Stimulated activated CD8-positive, alpha-beta memory T cell treated with anti-CD3 and anti-CD28 coated beads, Interleukin-4, amount 100 ng/mL, for 4 hours (primary cell): ENCODE data around the gene TCF3.

Experiments used
- DNase-seq, 2 donors: peaks; one replicate each; pipeline ENCODE4 v3.0.0-alpha.2; 2020; ENCODE audit warnings: low read depth in 2 of 2, low spot score in 1 of 2

TCF3 gene

DNA sequence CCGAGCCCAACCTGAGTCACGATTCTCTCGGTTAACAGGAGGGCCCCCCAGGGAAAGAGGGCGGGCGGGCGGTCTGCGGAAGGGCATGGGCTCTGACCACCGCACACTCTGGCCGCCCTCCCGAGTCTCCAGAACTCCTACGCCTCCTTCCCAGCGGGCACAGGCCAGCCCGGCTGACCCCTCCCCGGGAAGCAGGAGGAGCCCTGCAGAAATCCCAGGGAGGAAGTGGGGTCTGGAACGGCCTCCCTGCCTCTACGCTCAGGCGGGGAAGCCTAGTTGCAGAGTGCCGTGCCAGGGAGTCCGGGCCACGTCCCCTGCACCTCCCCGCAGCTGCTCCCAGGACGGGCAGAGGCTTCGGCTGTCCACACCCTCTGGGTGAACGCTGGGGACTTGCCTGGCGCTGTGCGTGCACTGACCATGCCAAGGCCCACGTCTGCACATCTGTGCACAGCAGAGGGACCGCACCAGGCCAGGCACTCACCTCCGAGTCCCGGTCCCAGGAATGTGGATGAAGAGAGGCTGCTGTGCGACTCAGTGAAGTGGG lies 20.8 kb downstream of the TCF3 start:
- DNase-seq = no peak

DNA sequence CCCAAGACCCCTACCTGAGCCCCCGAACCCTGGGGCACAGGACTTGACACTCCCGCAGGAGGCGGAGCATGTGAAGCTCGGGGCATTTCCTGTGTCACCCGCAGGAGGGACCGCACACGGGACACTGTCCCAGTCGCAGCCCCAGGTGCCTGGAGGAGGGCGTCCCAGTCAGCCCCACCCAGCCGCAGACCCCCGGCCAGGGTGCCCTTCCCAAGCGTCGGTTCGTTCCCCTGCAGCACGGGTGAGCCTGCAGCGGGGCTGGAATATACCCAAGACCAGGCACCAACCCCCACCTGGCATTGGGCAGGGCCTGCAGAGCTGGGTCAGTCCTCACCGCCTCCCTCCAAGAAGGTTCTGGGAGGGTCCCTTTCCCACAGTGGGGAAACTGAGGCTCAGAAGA lies 21.6 kb downstream of the TCF3 start:
- no peak for DNase-seq

DNA sequence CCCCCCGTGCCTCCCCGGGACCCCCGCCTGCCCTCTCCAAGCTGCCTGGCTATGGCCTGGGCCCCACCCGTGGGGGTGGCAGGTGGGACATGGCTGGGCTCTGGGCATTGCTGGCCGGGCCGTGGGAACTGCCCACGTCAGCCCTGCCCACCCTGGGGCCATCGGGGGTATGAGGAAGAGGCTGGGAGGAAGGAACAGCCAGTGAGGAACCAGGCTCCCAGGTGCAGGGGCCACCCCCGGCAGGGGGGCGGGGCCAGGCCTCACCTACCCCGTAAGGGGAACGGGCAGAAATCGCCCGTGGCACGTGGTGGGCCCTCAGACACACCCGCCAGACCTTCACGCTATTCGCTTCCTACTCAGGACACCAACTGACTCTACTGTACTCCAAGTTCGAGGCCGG lies 22.4 kb downstream of the TCF3 start:
- no peak for DNase-seq

DNA sequence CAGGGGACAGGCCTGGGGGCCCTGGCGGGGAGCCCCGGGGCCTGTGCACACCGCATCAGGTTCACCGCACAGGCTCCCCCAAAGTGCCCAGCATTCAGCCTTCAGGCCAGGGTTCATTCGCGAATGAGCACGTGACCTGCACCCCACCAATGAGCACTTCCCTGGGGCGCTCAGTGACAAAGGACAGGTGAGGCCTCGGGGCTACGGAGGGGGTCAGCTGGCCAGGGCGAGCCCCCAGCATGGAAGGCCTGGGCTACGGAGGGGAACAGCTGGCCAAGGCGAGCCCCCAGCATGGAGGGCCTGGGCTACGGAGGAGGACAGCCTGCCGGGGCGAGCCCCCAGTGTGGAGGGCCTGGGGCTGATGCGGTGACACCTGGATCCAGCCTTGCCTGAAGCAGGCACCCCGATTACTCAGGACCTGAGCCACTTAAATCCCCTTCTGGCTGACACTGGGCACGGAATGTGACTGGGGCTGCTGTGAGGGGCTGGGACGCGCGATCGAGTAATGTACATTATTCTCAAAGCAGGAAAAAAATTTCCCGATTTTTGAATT lies 23.1 kb downstream of the TCF3 start:
- DNase-seq = no peak

DNA sequence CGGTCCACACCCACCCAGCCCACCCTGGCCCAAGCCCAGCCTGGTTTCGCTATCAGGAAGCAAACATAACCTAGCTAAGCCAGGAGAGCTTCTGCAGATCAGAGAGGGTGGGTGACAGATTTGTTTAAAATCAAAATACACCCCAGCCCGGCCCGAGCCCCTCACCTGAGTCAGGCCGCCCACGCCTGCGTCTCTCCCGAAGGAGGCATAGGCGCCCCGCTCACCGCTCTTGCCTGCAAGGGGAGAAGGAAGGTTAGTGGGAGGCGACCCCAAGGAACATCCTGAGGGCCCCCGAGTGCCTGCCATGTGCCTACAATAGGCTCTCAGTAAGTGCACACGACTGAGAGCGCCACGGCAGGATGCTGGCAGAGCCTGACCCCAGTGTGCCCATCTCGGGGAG lies 25.2 kb downstream of the TCF3 start:
- no peak for DNase-seq

DNA sequence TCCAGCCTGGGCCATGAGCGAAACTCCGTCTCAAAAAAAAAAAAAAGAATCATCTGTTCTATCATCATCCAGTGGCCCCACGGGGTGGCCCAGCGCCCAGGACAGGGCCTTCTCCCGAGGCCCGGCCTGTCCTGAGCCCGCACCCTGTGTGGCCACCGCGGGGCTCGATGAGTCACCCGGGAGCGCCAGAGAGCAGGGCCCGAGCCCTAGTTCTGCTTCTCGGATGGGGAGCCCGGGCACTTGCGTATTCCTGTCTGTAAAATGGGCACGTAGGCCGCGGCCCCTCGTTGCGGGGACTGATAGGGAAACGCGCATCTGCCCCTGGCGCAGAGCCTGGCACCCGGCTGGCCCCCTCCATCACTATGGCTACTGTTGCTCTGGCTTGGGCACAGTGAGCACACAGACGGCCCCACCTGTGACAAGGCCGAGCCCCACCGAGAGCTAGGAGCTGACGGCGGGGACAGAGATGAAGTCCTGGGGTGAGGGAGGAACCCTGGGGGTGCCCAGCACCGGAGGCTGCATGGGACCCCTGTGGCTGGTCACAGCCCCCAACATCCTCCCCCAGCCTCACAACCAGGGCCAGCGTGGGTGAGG lies 25.9 kb downstream of the TCF3 start:
- DNase-seq = no peak

DNA sequence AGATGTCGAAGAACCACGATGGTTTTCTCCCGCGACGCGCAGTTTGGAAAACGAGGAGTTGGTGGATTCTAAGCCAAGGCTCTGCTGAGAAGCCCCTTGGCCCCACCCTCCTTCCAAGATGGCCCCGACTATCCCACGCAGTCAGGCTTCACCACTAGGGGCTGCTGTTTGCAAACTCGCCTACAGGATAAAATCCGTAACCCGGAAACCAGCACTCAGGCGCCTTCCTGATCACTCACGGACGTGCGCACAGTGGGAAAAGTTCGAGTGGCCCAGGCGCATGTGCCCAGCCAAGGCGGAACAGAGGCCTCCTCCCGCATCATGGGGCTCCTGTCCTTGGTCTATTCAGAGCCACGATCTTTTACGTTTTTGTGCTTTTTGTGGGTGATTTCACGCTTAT lies 28.0 kb downstream of the TCF3 start:
- DNase-seq = peak in 1 of 2 donors; percentile 11

DNA sequence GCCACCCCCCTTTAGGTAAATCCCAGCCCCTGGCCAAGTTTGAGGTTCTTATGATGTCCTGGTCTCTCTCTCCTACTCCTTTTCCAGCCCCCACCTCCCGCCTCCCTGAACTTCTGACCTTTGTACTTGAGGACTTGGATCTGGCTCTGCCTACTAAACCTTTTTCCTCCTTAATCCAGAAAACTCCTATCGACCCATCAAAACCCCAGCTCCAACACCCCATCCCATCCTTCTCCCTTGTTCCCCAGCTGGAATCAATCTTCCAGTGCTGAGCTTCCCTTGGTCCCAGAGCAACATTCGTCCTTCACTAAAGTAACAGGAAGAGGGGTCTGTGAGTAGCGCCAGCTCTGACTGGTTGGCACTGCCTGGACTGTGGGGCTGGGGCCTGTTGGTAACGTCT lies 29.9 kb downstream of the TCF3 start:
- no peak for DNase-seq

DNA sequence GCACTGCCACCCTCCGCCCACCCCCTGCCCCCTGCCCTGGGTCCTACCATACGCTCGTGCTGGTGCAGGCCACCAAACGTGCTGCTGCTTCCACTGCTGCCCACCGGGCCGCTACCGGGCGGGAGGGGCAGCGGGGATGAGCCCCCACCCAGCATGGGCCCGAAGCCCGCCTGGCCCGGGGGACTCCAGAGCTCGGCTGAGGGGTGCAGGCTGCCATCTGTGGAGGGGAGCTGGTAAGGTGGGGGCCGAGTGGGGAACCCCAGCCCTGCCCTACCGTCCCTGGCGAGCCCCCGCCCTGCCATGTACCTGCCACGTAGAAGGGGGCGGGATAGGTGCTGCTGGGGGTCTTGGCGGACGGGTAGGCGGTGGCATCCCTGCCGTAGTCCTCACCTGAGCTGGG lies 30.4 kb downstream of the TCF3 start:
- DNase-seq = no peak

DNA sequence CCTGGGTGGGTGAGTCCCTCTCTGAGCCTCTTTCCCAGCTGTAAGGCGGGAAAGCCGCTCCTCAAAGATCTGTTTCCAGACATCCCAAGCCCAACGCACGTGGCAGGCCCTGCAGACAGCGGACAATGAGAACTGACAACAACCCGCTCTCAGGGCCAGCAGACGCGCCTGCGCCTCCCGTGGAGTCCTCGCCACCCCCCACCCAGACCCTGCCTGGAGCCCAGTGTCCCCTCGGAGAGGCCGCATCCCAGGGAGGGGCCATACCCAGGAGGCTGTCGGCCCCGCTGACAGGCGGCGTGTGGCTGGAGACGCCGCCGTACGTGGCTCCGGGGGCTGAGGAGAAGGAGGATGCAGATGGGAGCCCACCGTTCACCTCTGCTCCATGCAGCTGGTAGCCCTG lies 30.8 kb downstream of the TCF3 start:
- DNase-seq = no peak

DNA sequence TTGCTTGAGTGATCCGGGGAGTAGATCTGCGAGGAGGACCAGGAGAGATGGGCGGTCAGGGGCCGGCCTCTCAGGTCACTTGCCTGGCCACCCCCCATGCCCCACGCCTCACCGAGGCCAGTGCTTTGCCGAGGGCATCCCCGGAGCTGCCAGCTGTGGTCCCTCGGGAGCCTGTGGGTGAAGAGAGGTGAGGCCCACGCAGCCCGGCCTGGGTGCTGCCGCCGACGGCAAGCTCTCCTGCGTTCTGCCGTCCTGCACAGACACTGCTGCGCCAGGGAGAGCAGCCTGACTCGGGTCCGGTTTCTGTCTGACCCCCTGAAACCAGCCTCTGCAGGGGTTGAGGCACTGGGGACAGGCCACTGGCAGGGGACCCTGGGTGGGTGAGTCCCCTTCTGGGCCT lies 31.4 kb downstream of the TCF3 start:
- DNase-seq = no peak

DNA sequence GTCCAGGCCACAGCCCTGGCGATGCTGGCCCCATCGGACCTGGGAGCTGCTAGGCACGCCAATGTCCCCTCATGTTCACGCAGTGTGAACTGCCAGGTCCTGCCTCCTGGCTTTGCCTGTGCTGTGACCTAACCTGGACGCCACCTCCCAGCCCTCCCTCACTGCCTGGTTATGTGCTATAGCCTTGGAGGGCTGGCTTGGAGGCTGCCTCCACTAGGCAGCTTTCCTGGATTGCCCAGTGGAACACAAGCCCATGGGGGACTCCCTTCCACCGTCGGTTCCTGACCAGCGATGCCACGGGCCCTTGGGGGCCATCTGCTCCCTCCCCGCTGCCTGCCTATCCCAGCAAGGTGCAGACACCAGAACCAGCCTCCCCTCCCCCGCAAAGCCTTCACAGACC lies 31.9 kb downstream of the TCF3 start:
- DNase-seq = no peak

DNA sequence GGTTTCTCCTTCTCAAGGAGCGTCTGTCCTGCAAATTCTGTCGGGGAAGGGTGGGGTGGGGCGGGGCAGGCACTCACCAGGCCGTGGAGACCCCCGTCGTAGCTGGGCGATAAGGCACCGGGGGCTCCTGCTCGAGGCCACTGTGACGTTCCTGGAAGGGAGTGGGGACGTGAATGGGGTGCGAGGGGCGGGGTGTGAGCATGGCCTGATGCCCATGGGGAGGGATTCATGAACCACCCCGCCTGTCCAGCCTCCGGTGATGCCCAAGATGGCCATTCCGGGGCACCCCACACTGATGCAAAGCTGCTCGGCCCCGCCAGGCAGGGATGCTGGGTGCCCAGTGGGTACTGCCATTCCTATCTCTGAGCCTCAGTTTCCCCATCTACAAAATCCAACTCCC lies 32.7 kb downstream of the TCF3 start:
- no peak for DNase-seq

DNA sequence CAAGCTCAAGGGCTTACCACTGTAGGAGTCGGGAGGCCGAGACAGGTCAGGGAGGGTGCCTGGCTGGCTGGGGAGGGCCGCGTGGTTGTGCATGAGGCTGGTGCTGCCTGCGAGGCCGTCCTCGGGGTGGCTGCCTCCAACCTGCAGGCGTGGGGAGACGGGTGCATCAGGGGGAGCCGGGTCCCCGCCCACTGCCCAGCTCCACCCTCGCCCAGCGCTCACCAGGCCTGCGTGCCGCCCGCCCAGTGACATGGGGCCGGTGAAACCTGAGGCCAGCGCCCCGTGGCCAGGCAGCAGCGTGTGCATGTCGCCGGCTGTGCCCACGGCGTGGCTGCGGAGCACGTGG lies 33.3 kb downstream of the TCF3 start:
- no peak for DNase-seq

DNA sequence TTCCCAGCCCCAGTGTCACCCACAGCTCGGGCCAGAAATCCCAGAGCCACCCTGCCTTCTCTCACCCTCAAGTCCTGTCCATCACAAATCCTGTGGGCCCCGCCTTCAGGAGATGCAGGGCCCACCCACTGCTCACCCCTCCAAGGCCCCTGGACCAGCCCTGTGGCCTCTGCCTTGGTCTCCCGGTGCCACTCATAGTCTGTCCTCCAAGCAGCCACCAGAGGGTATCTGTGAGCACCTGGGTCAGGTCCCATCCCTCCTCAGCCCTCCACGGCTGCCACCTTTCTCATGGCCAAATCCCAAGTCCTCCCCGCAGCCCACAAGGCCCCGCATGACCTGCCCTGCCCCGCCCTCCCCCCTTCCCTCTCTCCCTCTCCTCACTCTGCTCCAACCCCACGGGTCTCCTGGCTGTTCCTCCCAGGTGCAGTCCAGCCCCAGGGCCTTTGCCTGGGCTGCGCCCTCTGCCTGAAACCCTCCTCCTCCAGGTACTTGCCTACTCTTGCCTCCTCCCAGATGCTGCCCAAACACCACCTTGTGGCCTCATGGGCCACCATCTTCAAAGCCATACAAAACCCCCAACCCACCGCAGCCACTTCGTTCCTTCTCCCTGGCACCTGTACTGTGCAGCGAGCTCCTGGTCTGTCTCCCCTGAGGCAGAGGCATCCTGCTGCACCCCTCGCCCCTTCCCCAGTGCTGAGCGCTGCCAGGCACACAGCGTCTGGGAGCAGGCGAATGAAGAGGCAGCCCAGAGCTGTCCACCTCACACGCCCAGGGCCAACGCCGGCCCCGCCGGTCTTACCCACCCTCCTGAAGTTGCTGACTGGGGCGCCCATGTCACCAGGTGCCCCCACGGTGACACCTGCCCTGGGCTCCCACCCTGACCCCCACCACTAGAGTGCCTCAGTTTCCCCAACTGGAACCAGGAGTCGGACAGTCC lies 34.0 kb downstream of the TCF3 start:
- DNase-seq = no peak

DNA sequence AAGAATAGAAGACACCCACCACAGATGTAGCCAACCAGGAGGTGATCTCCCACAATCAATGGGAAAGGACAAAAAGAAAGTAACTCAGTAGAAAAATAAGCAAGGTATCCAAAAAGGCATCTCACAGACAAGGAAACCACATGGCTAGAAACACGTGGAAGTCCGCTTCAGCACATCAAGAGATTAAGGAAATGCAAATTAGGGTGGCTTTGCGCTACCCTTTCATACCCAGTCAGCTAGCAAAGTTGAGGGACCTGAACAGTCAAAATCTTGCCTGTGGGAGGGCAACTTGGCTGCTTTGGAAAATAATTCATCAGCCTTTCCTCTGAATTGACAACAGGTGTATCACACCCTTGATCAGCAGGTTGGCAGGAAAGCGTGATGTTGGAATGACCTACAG lies 35.5 kb downstream of the TCF3 start:
- DNase-seq = no peak

DNA sequence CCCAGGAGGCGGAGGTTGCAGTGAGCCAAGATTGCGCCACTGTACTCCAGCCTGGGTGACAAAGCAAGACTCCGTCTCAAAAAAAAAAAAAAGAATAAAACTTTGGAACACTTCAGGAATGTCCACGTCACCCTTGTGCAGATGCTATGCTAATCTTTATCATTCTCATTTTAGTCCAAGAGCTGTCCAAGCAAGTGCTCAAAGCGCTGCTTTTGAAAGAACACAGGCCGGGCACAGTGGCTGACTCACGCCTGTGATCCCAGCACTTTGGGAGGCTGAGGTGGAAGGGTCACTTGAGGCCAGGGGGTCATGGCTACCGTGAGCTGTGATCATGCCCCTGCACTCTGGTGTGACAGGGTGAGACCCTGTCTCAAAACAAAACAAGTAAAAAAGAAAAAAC lies 36.0 kb downstream of the TCF3 start:
- no peak for DNase-seq

DNA sequence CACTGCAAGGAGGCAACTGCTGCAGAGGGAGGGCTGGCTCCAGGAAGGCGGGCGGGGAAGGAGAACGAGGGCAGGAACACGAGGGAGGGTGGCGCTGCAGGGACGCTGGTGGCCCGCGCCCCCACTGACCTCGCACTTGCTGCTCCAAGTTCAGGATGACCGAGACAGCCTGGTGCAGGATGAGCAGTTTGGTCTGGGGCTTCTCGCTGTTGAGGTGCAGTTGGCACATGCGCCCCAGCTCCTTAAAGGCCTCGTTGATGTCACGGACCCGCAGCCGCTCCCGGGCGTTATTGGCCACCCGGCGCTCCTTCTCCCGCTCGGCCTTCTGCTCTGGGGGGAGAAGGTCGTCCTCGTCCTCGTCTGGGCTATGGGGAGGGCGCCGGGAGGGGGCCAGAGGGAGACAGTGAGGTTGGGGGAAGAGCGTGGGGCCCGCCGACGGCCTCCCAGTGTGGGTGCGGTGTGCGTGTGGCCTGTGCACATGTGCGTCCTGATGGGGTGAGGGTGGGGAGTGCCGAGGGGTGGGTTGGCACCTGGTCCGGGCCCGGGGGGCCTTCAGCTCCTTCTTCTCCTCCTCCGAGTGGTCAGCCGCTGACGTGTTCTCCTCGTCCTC lies 37.2 kb downstream of the TCF3 start:
- DNase-seq = no peak

DNA sequence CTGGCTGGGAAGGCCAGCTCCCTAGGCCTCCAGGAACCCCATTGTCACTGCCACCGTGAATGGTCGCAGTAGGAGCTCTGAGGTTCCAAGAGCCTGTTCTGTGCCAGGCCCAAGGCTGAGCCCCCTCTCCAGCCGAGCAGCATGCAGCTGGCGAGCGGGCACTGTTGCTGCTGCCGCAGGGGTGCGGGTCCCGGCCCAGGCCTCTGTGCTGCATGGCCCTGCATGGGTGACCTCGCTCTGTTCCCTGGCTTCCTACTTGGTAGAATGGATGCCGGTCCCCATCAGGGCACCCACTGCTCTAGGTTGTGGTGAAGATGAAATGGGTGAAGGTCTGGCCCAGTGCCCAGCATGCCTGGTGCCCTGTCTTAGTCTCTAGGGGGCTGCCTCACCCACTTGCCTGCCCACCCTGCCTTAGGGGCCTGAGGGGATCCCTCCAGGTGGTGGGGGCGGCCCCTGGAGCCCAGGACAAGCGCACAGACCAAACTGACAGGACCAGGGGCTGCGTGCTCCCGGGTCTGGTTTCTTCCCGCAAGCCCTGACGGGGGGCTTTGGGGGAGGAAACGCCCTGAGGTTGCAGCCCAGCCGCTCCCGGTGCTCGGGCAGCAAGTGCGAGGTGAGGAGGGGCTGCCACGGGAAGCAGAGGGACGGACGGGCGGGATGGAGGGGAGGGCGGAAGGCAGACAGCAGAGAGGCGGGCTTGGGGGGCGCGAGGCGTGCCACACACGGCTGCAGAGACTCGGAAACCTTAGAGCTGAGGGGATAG lies 38.4 kb downstream of the TCF3 start:
- DNase-seq = no peak

DNA sequence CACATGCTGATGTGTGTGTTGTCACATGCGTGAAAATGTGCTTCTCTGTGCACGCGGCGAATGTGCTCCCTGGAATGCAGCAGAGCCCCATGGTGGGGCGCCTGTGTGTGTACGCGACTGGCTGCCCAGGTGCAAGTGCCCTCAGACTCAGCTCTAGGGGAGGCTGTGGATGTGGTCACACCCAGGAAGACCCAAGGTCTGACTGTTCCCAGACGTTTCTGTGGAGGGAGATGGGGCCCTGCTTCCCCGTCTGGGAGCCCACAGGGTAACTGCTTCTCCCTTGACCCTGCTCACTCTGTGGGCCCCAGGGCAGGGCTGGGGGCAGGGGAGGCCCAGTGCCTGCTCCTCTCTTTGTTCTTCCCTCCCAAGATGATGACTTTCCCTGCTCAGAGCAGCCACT lies 39.3 kb downstream of the TCF3 start:
- DNase-seq = no peak
